ENCODE measurements around the gene LRRC61.
"Not testable (repeated sequence)": the region's sequence is repeated elsewhere in the genome, so short reads cannot be mapped to it uniquely, and the experiment has no call there.

The LRRC61 gene

DNA sequence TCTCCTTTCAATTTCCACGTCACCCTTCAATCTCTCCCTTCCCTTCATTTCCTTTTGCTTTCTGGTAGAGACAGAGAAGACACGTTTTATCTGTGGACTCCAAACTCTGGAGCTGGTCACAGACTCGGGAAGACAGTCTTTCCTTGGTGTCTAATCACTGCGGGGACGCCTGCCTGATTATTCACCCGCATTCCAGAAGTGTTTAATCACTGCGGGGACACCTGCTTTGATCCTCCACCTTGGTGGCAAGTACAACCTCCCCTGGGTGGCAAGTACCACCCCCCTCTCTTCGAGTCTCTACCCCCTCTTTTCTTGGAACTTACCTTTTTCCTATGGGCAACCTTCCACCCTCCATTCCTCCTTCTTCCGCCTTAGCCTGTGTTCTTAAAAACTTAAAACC is 15.3 kb upstream of the LRRC61 start:
- DNase-seq: no peak

DNA sequence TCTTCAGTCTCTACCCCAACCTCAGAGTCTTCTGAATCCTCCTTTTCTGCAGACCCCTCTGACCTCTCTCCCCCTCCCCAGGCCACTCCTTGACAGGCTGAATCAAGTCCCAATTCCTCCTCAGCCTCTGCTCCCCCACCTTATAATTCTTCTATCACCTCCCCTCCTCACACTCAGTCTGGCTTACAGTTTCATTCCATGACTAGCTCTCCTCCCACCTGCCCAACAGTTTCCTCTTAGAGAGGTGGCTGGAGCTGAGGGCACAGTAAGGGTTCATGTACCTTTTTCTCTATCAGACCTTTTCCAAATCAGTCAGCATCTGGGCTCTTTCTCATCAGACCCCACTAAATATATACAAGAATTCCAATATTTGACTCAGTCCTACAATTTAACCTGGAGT is 14.6 kb upstream of the LRRC61 start:
- no peak for DNase-seq

DNA sequence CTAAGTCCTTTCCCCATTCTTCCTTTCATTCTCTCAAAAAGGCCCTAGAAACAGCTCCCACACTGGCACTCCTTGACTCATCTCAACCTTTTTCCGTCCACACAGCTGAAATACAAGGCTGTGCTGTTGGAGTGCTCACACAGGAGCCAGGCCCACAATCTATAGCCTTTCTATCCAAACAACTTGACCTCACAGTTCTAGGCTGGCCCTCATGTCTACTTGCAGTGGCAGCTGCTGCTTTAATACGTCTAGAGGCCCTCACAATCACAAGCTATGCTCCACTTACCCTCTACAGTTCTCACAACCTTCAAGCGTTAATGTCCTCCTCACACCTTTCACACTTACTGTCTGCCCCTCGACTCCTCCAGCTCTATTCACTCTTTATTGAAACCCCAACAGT is 12.0 kb upstream of the LRRC61 start:
- DNase-seq: no peak

DNA sequence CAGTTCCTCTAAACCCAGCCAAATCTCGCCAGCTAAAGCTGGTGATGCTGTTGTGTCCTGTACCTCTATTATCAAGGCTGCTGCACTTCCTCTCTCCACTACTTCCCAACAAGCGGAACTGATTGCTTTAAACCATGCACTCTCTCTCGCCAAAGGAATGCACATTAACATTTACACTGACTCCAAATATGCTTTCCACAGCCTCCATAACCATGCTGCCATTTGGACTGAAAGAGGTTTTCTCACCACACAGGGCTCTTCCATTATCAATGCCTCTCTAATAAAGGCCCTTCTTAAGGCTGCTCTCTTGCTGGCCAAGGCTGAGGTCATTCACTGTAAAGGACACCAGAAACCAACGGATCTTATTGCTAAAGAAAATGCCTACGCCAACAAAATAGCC is 11.4 kb upstream of the LRRC61 start:
- DNase-seq: no peak

DNA sequence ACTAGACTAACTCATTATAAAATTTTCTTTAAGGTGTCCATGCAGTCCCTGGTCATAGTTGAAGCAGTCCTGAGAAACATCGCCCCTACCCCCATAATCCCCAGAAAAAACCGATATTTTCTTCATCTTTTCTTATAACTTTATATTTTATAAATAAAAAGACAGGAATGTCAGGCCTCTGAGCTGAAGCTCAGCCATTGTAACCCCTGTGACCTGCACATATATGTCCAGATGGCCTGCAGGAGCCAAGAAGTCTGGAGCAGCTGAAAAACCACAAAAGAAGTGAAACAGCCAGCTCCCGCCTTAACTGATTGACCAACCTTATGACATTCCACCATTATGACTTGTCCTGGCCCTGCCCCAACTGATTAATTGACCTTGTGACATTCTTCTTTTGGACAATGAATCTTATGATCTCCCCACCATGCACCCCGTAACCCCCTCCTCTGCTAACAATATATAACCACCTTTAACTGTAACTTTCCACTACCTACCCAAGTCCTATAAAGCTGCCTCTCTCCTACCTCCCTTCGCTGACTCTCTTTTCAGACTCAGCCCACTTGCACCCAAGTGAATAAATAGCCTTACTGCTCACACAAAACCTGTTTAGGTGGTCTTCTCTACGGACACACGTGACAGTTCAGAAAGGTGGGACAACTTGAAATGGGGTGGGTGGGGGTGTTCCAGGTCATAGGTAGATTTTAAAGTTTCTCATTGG is 10.3 kb upstream of the LRRC61 start:
- DNase-seq: not testable (repeated sequence)

DNA sequence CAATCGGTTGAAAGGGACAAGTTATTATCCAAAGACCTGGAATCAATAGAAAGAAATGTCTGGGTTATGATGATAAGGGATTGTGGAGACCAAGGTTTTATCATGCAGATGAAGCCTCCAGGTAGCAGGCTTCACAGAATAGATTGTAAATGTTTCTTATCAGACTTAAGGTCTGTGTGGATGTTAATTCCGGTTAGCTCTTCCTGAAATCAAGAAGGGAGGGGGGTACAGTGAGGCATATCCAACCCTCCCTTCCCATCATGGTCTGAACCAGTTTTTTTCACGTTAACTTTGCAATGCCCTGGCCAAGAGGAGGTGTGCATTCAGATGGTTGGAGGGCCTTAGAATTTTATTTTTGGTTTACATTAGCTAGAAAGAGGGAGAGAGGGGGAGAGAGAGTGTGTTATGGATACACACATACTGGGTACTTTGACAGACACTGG is 9.8 kb upstream of the LRRC61 start:
- no peak for DNase-seq

DNA sequence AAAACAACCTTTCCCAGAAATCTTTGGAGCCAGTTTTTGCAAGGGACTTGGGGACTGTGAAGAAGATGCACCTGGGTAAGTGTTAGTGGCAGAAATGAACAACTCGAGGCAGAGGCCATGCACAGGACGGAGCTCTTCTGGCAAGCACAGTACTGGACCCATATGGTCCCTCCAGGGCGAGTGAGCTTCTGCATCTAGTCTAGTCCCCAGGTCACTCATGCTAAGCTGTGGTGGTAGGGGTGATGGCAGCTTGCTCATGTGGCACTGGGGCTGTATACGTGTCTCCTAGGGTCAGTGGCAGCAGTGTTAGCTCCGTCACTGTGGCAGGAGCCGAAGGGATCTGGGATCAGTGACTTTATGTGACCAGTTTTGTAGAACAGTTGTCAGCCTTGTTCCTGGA is 9.3 kb upstream of the LRRC61 start:
- no peak for DNase-seq

DNA sequence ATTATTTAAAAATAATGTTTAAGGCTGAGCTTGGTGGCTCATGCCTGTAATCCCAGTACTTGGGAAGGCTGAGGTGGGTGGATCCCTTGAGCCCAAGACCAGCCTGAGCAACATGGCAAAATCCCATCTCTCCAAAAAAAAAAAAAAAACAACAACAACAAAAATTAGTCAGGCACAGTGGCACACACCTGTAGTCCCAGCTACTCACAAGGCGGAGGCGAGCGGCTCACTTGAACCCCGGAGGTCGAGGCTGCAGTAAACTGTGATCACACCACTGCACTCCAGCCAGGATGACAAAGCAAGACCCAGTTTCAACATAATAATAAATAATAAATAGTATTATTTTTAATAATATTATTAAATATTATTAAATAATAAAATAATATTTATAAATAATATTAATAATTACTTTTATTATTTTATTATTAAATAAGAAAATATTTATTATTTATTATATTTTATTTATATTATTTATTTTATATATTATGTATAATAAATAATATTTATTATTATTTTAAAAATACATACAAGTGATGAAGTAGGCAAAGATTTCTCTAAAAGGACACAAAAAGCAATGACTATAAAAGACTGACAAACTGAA is 8.4 kb upstream of the LRRC61 start:
- no peak for DNase-seq

DNA sequence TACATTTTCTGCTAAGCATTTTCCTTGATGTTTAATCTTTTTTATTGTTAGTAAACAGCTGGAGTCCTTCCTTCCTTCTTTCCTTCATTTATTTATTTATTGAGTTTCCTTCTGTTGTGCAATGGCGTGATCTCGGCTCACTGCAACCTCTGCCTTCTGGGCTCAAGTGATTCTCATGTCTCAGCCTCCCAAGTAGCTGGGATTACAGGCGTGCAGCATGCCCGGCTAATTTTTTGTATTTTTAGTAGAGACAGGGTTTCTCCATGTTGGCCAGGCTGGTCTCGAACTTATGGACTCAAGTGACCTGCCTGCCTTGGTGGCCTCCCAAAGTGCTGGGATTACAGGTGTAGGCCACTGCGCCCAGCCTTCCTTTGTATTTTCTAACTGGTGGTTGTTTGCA is 6.2 kb upstream of the LRRC61 start:
- DNase-seq: not testable (repeated sequence)

DNA sequence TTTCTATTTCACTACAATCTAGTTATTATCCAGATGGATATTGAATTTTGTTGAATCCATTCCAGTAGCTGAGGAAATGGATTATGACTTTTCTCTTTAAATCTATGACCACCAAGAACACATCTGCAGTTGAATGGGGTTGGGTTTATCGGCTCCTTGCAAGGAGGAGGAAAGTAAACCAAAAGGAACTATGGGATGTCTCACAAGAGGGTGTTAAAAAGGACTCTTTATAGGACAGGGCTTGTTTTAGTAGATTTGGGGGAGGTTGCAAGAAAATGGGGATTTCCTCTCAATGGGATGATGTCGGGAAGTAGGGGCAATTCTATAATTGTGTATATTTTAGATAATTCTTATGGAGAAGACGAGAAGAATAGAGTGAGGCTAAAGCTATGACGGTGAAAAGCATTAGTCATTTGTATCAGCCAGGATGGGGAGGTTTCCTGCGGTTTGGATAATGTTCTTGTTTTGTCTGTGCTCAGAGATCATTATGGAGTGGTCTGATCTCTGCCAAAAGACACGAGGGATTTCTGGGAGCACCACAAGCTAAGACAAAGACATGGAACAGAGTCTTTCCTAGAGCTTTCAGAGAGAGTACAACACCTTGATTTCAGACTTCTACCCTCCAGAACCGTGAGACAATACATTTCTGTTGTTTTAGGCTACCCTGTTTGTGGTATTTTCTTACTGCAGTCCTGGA is 5.3 kb upstream of the LRRC61 start:
- DNase-seq: no peak

DNA sequence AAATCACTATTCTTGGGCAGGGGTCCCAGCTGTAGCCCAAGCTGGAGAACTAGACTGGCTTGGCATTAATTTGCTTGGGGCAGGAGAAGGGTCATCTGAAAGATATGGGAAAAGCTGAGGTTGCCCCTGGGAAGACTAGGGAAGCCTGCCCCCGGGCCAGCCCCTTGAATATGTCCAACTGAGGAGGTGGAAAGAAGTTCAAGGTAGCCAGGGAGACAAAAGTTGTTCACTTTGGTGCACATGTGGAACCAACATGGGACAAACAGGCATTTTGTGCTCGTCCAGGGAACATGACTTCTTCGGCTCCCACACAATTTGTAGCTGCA is 1.4 kb upstream of the LRRC61 start:
- DNase-seq: no peak

DNA sequence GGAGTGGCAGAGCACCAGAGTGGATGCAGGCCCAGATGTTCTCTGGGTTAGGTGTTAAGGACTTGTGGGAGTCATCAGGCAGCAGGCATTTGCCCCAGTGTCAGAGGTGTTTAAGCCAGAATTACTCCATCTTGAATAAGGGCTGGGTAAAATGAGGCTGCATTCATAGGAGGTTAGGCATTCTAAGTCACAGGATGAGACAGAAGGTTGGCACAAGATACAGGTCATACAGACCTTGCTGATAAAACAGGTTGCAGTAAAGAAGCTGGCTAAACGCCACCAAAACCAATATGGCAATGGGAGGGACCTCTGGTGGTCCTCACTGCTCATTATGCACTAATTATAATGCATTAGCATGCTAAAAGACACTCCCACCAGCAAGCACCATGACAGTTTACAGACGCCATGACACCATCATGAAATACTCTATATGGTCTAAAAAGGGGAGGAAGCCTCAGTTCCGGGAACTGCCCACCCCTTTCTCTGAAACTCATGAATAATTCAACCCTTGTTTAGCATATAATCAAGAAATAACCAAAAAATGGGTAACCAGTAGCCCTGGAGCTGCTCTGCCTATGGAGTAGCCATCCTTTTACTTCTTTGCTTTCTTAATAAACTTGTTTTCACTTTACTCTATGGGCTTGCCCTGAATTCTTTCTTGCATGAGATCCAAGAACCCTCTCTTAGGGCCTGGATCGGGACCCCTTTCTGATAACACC is 882 bp upstream of the LRRC61 start:
- DNase-seq: no peak

DNA sequence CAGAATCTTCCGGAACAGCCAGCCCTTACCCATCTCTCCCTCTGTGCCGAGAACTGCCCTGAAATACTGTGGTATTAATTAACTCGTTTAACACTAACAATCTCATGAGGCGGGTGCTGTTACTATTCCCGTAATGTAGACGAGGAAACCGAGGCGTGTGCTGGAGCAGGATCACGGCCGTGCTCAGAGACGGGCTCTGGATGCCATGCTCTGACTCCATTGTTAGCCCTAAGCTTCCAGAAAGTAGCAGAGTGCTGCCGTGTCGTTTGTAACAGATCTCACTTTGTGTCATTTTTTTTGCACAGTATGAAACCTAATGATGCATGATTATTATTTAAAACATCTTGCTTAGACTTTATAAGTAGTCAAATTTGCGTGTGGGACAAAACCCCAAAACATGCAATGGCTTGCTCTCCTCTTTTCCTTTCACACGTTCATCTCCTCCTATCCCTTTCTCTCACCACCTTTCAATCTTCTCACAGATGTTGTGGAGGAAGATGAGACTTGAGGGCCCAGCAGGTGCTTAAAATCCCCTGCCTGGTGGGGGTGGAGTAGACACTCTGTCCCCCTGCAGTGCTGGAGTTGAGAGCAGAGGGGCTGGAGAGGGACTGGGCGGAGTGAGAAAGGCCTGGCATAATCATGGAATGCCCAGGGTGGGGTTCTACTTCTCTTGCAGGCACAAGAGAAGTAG is 672 bp downstream of the LRRC61 start:
- peak; percentile 62 for DNase-seq

DNA sequence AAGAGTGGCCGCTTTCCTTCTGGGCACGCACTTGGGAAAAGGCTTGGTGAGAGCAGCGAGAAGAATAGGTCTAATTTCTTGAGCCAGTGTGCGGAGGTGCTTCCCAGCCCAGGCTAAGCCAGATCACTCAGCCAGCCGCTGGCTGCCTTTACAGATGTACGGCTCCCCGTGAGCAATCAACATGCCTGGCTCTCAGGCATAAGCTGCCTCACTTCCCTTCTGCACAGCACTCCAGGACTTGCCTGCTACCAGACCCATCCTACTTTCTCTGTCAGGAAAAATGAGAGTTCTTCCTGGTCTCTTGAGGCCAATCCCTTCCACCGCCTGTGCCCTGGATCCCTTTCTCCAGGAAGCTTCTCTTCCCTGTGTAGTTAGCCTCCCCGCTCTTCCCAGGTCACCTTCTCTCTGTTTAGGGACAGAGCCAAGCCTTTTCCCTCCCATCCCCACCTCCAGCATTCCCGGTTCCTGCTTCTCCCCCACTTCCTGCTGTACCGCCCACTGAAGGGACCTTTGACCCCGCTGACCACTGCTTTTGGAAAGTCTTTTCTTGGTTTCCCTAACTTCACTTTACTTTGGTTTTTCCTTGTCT is 1.3 kb downstream of the LRRC61 start:
- DNase-seq: no peak

DNA sequence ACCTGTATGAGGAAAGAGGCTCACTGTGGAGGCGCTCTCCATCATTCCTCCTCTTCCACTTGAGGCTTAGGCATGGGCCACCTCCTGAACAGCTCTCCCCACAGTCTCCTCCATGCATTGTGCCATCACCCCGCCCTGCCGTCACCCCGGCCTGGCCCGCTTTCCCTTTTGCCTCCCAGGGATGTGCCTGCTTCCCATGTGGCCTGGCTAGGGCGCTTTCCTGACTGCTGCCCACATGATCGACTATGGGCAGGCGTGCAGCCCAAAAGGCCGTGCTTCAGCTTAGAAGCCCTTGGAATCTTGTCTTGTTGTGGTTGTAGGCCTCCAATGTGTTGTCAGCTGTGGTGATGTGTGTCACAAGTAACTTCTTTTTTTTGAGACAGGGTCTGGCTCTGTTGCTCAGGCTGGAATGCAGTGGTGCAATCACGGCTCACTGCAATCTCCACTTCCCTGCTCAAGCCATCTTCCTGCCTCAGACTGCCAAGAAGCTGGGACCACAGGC is 2.0 kb downstream of the LRRC61 start:
- no peak for DNase-seq

DNA sequence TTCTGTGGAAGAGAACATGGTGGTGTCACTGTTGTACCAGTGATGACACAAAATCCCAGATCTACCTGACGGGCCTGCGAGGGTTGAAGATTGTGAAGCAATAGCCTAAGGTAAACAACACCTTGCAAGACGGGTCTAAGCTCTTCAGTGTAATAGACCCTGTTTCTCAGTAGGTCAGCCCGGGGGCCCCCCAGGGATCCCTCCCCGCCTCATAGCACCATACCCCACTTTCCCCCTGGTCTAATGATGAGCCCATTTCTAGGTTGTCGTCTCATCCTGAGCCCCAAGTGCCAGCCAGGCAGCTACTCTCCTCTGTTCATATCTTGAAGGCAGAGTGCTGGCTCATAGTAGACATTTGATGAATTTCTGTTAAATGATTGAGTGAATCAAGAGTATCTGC is 2.7 kb downstream of the LRRC61 start:
- DNase-seq: no peak

DNA sequence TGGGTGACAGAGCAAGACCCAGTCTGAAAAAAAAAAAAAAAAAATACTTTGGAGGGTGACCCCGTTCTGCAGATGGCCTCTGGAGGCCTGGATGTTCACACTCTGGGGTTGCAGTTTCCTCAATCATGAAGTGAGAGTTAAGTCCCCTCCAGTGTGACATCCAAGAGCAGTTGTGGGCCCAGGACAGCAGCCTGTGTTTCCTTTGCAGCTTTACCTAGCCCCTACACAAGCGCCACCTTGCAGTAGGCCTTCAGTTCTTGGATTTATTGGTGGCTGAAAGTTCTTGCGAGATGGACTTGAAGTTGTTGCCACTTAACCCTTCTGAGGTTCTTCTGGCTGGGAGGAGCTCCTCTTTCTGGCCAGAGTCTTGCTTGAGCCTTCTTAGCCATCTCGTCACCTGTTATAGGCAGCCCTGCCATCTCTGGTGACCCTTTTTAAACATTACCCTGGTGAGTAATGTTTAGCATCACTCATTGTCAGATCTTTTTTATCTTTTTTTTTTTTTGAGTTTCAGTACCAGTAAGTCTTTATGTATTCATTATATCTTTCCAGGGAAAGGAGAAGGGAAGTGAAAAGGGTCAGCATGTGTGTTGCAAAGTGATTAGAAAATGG is 3.6 kb downstream of the LRRC61 start:
- no peak for DNase-seq

DNA sequence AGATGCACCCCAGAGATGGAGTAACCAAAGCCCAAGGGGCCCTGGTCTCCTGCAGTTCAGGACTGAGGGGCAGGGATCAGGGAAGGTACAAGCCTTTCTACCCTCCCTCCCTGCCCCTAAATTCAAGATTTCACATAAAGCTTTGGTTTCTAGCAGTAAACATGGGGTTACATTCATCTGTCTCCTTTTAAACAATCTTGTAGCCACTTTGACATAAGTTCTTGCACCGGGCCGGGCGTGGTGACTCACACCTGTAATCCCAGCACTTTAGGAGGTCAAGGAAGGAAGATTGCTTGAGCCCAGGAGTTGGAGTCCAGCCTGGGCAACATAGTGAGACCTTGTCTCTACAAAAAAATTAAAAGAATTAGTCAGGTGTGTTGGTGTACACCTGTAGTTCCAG is 4.2 kb downstream of the LRRC61 start:
- no peak for DNase-seq

DNA sequence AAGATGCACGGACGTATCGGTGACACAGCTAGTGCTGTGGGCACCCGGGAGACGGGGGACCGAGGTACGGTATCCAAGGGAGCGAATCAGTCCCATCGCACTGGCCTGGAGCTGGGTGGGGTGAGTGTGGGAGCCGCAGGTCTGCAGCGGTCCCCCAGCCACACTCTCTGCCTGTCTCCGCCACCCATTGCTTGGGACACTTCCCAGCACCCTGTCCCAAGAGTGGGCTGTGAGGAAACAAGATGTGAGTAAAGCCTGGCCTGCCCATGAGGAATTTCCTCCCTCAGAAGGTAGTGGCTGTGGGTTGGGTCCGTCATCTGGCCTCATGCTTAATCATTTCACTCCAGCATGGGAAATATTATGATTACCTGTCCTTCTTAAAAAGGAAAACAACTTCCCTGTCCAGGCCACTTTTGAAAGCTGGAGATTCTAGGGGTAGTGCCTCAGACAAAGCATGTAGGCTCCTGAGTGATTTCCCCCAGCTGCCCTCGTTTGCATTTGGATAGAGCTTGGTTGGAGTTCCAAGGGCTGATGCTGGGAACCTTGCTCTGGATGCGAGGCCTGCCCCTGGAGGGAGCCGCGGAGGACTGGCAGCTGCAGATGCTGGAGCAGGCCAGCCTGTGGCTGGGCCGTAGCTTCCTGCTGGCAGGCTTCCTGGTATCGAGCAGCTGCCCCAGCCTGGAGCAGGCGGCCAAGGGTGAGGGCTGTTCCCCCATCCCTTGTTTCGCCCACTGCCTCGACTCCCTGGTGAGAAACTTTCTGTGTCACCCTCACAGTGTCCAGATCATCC is 6.4 kb downstream of the LRRC61 start:
- DNase-seq: no peak

DNA sequence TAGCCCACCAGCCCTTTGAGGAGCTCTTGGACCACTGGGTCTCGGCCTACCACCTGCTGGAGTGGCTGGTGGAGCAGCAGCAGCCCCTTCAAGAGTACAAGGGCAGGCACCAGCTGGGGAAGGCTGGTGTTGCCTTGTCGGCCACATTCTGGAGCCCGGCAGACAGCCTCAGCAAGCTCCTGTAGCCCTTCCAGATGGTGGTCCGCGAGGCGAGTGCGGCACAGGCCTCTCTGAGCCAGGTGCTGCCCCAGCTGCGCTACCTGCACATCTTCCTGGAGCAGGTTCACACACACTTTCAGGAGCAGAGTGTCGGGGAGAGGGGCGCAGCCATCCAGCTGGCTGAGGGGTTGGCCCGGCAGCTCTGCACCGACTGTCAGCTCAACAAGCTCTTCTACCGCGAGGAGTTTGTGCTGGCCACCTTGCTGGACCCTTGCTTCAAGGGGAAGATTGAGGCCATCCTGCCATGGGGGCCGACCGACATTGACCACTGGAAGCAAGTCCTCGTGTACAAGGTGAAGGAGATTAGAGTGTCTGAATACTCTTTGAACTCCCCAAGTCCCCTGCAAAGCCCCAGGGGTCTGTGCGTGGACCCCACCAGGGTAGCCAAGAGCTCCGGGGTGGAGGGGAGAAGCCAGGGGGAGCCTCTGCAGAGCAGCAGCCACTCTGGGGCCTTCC is 7.2 kb downstream of the LRRC61 start:
- no peak for DNase-seq
